ENCODE measurements around the gene CTNNB1. TPM values are rescaled to one million over a fixed set of nuclear protein-coding genes. Genes with fewer than 3 reads are reported as not detected.

Gene CTNNB1
- total RNA-seq, 1 donor from 2014 or later: 1,006 TPM

- no peak for TF ChIP-seq CTCF (IDR thresholded peaks at IDR 0.05; ENCODE audit: insufficient read depth, low read length, severe bottlenecking)
- H3K36me3 ChIP-seq (ENCODE audit: control insufficient read depth, insufficient read depth, low read length): no peaks in the 10 kb centered on the region
- FAIRE-seq: no peak
- no peaks in the 10 kb centered on the region for H3K27me3 ChIP-seq (ENCODE audit: control insufficient read depth, insufficient read depth, low read length)
- H3K4me3 ChIP-seq (ENCODE audit: low read depth, low read length): no peak overlapping the region
- no peak for DNase-seq (ENCODE audit: low read depth)
Measured at GRCh38 chr3:41198046-41198445, 1.3 kb upstream of the CTNNB1 start.

- FAIRE-seq (no peak), DNase-seq (ENCODE audit: low read depth) (no peak)
- H3K27me3 ChIP-seq (ENCODE audit: control insufficient read depth, insufficient read depth, low read length): no peaks in the 10 kb centered on the region
- TF ChIP-seq CTCF (IDR thresholded peaks at IDR 0.05; ENCODE audit: insufficient read depth, low read length, severe bottlenecking): no peak
- no peaks in the 10 kb centered on the region for H3K36me3 ChIP-seq (ENCODE audit: control insufficient read depth, insufficient read depth, low read length)
- peak overlapping the region; percentile 93 for H3K4me3 ChIP-seq (ENCODE audit: low read depth, low read length)
Measured at GRCh38 chr3:41198526-41198925, 779 bp upstream of the CTNNB1 start.

DNA sequence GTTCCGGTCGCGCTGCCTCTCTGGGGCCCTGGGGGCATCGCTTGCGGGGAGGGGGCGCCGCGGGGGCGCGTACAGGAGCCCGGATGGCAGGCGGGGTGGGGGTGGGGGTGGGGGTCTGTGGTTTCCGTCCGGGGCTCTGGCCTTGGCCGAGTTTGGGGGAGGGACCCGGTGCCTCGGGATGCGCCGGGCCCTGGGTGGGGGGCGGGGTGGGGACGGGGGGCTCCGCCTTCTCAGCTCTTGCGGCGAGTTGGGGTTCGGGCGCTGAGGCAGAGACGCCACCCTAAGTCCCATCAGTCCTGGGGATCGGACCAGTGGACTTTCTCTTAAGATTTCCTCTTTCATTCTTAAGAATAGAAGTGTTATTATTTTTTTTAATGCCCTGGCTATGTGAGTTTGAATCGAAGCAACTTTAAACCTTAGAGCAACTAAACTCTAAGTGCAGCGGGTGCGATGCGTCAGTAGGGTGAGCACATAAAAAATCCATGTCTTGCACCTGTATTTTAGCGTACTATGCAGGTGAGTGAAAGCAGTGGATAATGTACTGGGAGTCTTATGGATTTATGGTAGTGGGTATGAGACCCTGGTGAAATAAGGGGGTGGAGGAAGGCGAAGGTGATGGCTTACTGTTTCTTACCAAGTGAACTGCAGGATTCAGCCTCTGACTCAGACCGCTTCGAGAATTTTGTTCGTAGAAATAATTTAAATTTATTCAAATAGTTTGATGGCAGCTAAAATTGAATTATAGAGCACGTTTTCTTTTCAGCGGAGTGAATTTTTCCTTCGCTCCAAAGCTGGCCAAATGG is 762 bp downstream of the CTNNB1 start:
- no peak for TF ChIP-seq CTCF (IDR thresholded peaks at IDR 0.05; ENCODE audit: insufficient read depth, low read length, severe bottlenecking)
- Histone ChIP-seq H3K4me3 (ENCODE audit: low read depth, low read length) (peak overlapping the region; percentile 93), H3K36me3 (ENCODE audit: control insufficient read depth, insufficient read depth, low read length) (no peaks in the 10 kb centered on the region), H3K27me3 (ENCODE audit: control insufficient read depth, insufficient read depth, low read length) (no peaks in the 10 kb centered on the region)
- FAIRE-seq: no peak
- DNase-seq (ENCODE audit: low read depth): peak; percentile 43

DNA sequence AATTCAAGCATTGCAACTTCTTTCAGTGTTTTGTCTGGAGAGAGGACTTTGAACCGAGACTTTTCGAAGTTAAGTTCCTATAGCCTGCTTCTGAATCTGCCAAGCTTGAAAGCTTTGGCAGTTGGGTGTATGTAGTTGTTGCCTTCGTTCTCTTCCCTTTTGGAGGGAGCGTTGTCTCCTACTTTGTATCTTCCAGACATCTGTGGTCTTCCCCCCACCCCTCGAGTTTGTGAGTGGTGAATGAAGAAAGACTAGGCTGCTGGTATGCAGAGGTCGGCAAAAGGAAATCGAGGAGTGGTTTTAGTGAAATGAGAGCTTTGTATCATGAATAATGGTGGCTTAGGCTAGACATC is 1.3 kb downstream of the CTNNB1 start:
- FAIRE-seq (no peak), DNase-seq (ENCODE audit: low read depth) (peak; percentile 34)

DNA sequence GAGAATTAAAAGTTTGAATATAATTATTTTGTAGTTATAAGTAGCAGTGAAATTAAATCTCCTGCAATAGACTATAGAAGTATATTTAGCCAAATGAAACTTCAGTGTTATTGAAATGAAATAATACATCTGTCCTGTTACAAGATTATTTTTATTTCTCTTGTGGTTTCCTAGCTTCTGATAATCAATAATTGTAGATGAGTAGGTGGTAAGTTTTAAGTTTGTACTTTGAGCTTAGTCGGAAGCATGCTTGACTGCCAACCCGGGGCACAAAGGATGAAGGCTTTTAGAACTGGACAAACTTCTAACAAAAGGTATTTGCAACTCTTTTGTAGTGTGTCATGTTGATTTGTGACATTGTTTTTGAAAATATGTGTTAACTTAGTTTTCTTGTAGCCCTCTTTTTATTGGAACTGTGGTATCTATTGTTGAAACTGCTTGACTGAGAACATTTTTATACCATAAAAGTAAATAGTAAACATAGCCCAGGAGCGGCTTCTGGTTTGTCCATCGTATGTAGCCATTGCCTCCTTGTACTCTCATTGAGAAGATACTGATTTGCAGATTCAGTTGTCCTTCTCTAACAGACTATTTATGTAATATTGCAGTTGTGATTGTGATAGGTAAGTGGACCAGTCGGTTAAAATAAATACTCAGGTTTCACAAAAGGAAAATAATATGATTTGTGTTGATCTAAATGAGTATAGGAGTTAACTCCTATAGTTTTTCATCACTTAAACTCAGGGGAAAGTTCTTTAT is 2.9 kb downstream of the CTNNB1 start:
- Histone ChIP-seq H3K27me3 (ENCODE audit: control insufficient read depth, insufficient read depth, low read length) (no peaks in the 10 kb centered on the region), H3K4me3 (ENCODE audit: low read depth, low read length) (peak overlapping the region; percentile 93), H3K36me3 (ENCODE audit: control insufficient read depth, insufficient read depth, low read length) (no peaks in the 10 kb centered on the region)
- no peak for TF ChIP-seq CTCF (IDR thresholded peaks at IDR 0.05; ENCODE audit: insufficient read depth, low read length, severe bottlenecking)
- no peak for FAIRE-seq
- DNase-seq (ENCODE audit: low read depth): peak; percentile 72

More for the DNA sequence above, 1.3 kb downstream of the CTNNB1 start:
- no peak for TF ChIP-seq CTCF (IDR thresholded peaks at IDR 0.05; ENCODE audit: insufficient read depth, low read length, severe bottlenecking)
- peak overlapping the region; percentile 93 for H3K4me3 ChIP-seq (ENCODE audit: low read depth, low read length)
- H3K27me3 ChIP-seq (ENCODE audit: control insufficient read depth, insufficient read depth, low read length): no peaks in the 10 kb centered on the region
- no peaks in the 10 kb centered on the region for H3K36me3 ChIP-seq (ENCODE audit: control insufficient read depth, insufficient read depth, low read length)

All from bronchial epithelial cell (primary cell).